ENCODE results near the gene HSPH1.

HSPH1 gene

DNA sequence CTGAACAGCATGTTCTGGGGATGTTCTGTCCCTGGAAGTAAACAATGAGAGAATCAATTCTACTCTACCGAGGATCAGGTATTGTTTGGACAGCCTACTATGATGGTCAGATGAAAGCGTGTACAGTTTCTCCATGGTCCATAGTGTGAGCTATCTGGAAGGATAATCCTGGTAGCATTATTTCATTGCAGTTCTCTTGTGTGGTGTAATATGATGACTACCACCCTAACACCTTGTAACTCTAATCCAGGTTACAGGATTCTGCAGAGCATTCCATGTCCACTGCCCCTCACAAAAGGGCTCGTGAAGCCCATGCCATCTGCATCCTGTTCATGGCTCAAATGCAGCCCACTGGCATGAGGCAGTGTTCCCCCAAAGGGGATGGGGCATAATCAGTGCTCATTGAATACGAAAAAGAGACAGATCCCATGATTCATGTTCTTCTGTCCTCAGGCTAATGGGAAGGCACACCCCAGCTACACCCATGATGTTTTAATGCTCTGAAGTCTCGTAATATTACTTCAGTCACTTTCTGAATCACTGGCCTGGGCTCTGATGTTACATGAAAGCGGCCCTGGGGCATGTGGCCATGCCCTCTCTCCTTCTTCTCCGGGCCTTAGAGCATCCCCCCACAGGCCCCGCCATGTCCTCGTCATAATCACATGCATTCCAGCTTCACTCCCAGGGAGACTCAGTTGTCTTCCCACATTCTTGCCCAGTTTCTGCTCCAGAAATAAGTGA lies 68.4 kb downstream of the HSPH1 start:
- TF ChIP-seq CTCF (IDR thresholded peaks at IDR 0.05) = no peak
- no peak for TF ChIP-seq ZFX (IDR thresholded peaks at IDR 0.05; ENCODE audit: borderline replicate concordance)
- no peak overlapping the region for H3K27ac ChIP-seq

DNA sequence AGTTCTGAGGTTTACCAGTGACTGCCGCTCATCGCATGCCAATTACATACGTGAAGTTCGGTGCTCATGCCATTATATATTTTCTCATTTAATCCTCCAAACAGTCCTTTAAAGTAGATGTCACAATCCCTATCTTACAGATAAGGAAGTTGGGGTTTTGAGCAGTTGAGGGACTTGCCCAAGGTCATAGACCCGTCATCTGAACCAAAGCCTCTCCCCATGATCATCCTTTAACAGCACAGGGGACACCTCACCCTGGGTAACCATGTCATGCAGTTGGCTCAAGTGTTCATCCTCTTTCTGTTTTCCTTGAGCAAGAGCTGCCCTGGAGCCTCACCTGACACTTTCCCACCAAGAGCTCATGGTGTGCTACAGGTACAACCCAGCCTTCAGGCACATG lies 69.1 kb downstream of the HSPH1 start:
- no peak overlapping the region for H3K27ac ChIP-seq
- TF ChIP-seq ZFX (IDR thresholded peaks at IDR 0.05; ENCODE audit: borderline replicate concordance) (no peak), CTCF (IDR thresholded peaks at IDR 0.05) (no peak)

GRCh38 chr13:31090961-31091624 lies 70.6 kb downstream of the HSPH1 start:
- TF ChIP-seq CTCF (IDR thresholded peaks at IDR 0.05) = no peak
- no peak for TF ChIP-seq ZFX (IDR thresholded peaks at IDR 0.05; ENCODE audit: borderline replicate concordance)
- no peak overlapping the region for H3K27ac ChIP-seq

DNA sequence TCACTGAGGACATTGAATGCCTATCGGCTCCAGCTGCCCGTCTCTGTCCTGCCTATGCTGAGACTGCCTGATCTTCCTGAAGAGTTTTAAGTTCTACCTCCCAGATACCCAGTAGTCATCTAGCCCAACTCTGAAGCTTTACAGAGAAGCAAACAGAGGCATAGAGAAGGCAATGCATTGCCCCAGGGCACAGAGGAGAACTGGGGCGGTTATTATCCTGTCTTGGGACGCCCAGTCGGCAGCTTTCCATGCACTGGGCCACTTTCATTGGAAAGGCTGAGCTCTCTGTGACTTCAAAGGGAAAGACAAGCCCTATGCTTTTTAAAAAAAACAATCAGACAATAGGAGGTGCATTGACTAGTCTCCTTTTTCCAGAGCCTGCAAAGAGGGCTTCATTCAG lies 71.6 kb downstream of the HSPH1 start:
- no peak overlapping the region for H3K27ac ChIP-seq
- no peak for TF ChIP-seq ZFX (IDR thresholded peaks at IDR 0.05; ENCODE audit: borderline replicate concordance)
- TF ChIP-seq CTCF (IDR thresholded peaks at IDR 0.05) = no peak

DNA sequence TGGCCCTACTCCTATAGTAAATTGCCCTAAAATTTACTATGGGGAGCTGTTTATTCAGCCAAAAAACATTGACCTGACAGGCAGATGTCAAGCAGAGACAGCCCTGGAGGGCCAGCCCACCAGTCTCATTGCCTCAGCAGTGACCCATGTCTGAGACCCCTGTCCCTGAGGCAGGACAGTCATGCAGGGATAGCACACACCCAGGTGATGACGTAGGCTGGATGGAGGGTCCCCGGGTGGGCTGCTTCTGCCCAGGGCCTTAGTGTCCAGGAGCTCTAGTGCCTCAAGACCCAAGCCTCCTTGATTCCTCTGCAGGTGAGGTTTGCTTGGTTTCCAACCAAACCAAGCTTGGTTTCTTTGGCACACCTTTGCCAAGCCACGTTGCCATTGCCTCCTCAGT lies 72.1 kb downstream of the HSPH1 start:
- TF ChIP-seq ZFX (IDR thresholded peaks at IDR 0.05; ENCODE audit: borderline replicate concordance) (no peak), CTCF (IDR thresholded peaks at IDR 0.05) (no peak)
- H3K27ac ChIP-seq = no peak overlapping the region

GRCh38 chr13:31088826-31089420 lies 72.8 kb downstream of the HSPH1 start:
- no peak overlapping the region for H3K27ac ChIP-seq
- no peak for TF ChIP-seq ZFX (IDR thresholded peaks at IDR 0.05; ENCODE audit: borderline replicate concordance)
- TF ChIP-seq CTCF (IDR thresholded peaks at IDR 0.05) = no peak

Measured in 22Rv1 (cell line).